ENCODE measurements around the gene DLG2.

DNA sequence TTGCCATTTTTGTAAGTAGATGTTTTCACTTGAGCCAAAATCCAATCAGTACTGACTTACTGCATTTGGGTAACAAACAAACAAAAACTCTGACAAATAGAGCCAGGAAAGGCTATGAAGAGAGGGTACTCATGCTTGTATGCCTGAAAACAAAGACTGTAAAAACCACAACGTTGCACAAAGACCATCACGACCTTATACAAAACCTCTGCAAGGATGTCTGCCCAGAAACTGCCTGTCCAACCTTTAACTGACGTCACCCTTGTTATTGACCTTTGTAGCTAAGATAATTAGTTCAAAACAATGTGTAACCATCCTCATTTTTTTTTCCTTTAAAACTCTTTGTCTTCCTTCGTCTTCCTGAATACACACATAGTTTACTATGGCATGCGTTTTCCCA is 38.6 kb upstream of the DLG2 start:
- TF ChIP-seq POLR2A (IDR thresholded peaks at IDR 0.05), result no peak
- TF ChIP-seq, protein P1, sequence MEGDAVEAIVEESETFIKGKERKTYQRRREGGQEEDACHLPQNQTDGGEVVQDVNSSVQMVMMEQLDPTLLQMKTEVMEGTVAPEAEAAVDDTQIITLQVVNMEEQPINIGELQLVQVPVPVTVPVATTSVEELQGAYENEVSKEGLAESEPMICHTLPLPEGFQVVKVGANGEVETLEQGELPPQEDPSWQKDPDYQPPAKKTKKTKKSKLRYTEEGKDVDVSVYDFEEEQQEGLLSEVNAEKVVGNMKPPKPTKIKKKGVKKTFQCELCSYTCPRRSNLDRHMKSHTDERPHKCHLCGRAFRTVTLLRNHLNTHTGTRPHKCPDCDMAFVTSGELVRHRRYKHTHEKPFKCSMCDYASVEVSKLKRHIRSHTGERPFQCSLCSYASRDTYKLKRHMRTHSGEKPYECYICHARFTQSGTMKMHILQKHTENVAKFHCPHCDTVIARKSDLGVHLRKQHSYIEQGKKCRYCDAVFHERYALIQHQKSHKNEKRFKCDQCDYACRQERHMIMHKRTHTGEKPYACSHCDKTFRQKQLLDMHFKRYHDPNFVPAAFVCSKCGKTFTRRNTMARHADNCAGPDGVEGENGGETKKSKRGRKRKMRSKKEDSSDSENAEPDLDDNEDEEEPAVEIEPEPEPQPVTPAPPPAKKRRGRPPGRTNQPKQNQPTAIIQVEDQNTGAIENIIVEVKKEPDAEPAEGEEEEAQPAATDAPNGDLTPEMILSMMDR (IDR thresholded peaks at IDR 0.05), result no peak
